ENCODE data around the gene ZFYVE21.

The ZFYVE21 gene

DNA sequence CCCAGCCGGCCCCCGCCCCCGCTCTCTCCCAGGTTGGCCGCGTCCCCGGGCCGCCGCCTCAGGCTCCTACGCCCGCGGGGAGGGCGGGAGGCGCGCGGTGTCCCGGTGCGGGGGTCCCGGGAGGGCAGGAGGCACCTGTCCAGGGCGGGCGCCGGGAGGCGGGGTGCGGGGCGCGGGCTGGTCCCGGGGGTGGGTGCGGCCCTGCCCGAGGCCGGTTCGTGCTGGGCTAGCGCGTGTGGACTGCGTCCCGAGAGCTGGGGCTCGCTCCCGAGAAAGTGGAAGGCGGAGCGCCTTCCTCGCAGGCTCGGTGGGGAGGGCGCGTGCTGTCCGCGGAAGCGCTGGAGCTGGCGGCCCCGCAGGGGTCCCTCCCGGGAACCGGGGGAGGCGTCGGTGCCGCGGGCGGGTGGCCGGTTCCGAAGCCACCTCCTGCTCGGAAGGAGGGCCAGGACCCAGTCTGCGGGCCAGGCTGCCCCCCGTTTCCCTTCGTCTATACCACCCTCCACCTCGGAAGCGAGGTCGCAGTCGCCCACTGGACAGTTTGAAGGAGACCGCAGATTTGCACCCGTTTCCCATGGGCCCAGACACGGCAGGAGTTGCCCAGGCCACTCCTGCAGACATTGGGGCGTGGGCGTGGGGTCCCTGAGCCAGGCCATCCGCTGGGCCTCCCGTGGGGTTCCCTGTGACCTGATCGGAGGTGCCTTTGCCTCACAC, 636 bp downstream of the ZFYVE21 start:
- Histone ChIP-seq H3K4me1 (ENCODE audit: control extremely low read depth in 1 of 4, control insufficient read depth in 4 of 4, insufficient read depth in 4 of 4, low read length in 3 of 4) (peaks cover 0 to 36% (median 17%) of the 10 kb centered on the region in 4 experiments), H3K27ac (ENCODE audit: insufficient read depth in 1 of 2, low read depth in 1 of 2, low read length in 2 of 2, poor library complexity in 1 of 2, severe bottlenecking in 2 of 2) (peak overlapping the region in 1 of 2 experiments; percentile 34), H3K27me3 (replicated peaks in 2 of 5; ENCODE audit: control insufficient read depth in 4 of 5, insufficient read depth in 5 of 5, low read length in 4 of 5) (no peaks in the 10 kb centered on the region), H3K4me3 (ENCODE audit: control insufficient read depth in 1 of 7, extremely low read depth in 1 of 7, insufficient read depth in 4 of 7, low read depth in 2 of 7, low read length in 6 of 7) (peak overlapping the region; percentile 47 to 88 (median 75)), H3K9me3 (ENCODE audit: control extremely low read depth in 1 of 5, control insufficient read depth in 4 of 5, insufficient read depth in 2 of 5, low read depth in 1 of 5, low read length in 4 of 5) (no peaks in the 10 kb centered on the region), H3K36me3 (ENCODE audit: control insufficient read depth in 4 of 4, insufficient read depth in 4 of 4, low read length in 3 of 4) (peaks cover 0 to 31% (median 0%) of the 10 kb centered on the region in 4 experiments)
- WGBS (ENCODE audit: insufficient coverage) = 5% methylated on average over 59 of the region's 72 CpGs
- peak in 2 of 3 donors; percentile 22 to 30 for DNase-seq
- ChIA-PET CTCF (interaction anchor here (1.6 kb wide), 1 partner anchor 18 kb away, joined by 5 read pairs; no protein-coding TSS in a partner anchor), POLR2A (no interaction called here)

DNA sequence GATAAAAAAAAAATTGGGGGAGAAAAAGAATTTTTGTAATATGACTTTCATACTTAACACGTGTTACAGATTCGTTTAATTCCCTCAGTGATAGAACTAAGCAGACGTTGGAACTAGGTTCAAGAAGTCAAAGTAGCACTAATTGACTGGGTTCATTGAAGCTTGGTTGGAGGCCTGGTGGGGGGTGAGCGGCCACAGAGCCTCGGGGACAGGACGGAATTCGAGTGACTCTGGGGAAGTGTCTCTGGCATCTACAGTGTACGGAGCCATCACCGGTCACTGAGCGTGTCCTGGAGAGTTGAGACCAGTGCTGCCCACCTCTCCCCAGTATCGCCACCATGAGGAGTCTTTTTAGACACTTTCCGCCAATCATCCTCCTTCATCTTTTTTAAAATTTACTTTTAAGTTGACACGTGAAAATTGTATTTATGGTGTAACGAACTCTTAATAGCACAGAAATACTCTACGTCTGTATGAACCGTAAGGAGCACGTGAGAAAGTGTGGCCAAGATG, 1.3 kb downstream of the ZFYVE21 start:
- ChIA-PET CTCF (no interaction called here), POLR2A (no interaction called here)
- no peak for DNase-seq
- Histone ChIP-seq H3K27ac (ENCODE audit: insufficient read depth in 1 of 2, low read depth in 1 of 2, low read length in 2 of 2, poor library complexity in 1 of 2, severe bottlenecking in 2 of 2) (no peak overlapping the region), H3K4me1 (ENCODE audit: control extremely low read depth in 1 of 4, control insufficient read depth in 4 of 4, insufficient read depth in 4 of 4, low read length in 3 of 4) (peaks cover 0 to 36% (median 17%) of the 10 kb centered on the region in 4 experiments), H3K4me3 (ENCODE audit: control insufficient read depth in 1 of 7, extremely low read depth in 1 of 7, insufficient read depth in 4 of 7, low read depth in 2 of 7, low read length in 6 of 7) (peak overlapping the region in 4 of 7 experiments; percentile 75 to 88 (median 78)), H3K9me3 (ENCODE audit: control extremely low read depth in 1 of 5, control insufficient read depth in 4 of 5, insufficient read depth in 2 of 5, low read depth in 1 of 5, low read length in 4 of 5) (no peaks in the 10 kb centered on the region), H3K27me3 (replicated peaks in 2 of 5; ENCODE audit: control insufficient read depth in 4 of 5, insufficient read depth in 5 of 5, low read length in 4 of 5) (no peaks in the 10 kb centered on the region), H3K36me3 (ENCODE audit: control insufficient read depth in 4 of 4, insufficient read depth in 4 of 4, low read length in 3 of 4) (peaks cover 0 to 24% (median 0%) of the 10 kb centered on the region in 4 experiments)
- WGBS (ENCODE audit: insufficient coverage) = 90% methylated on average over 14 of the region's 17 CpGs

DNA sequence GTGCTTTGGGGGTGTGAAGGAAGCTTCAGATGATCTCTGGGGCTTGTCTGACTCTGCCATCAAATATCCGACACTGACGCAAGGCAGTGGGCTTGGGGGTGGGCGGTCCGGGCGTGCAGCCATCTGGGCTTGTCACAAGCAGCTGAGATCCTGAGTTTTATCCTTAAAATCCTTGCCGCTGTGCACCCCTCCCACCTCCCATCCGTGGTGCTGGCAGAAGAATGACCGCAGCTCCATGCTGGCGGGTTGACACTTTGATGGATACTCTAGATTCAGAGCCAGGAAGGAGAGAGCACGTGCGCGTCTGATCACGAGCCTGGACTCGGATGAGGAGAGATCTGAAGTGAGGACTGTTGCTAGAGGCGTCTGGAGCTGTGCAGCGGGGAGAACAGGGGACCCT, 3.0 kb downstream of the ZFYVE21 start:
- H3K27me3 ChIP-seq (replicated peaks in 2 of 5; ENCODE audit: control insufficient read depth in 4 of 5, insufficient read depth in 5 of 5, low read length in 4 of 5) = no peaks in the 10 kb centered on the region
- H3K4me3 ChIP-seq (ENCODE audit: control insufficient read depth in 1 of 7, extremely low read depth in 1 of 7, insufficient read depth in 4 of 7, low read depth in 2 of 7, low read length in 6 of 7) = no peak overlapping the region
- ChIA-PET POLR2A (no interaction called here), CTCF (interaction anchor here (0.7 to 1.2 kb wide), 5 partner anchors 11 to 52 kb away, joined by 3 to 4 read pairs (median 3); no protein-coding TSS in a partner anchor)
- peaks cover 0 to 36% (median 17%) of the 10 kb centered on the region in 4 experiments for H3K4me1 ChIP-seq (ENCODE audit: control extremely low read depth in 1 of 4, control insufficient read depth in 4 of 4, insufficient read depth in 4 of 4, low read length in 3 of 4)
- H3K27ac ChIP-seq (ENCODE audit: insufficient read depth in 1 of 2, low read depth in 1 of 2, low read length in 2 of 2, poor library complexity in 1 of 2, severe bottlenecking in 2 of 2) = no peak overlapping the region
- no peaks in the 10 kb centered on the region for H3K9me3 ChIP-seq (ENCODE audit: control extremely low read depth in 1 of 5, control insufficient read depth in 4 of 5, insufficient read depth in 2 of 5, low read depth in 1 of 5, low read length in 4 of 5)
- no peak for DNase-seq
- WGBS (ENCODE audit: insufficient coverage) = 86% methylated on average over 14 of the region's 16 CpGs
- peaks cover 0 to 7% (median 0%) of the 10 kb centered on the region in 4 experiments for H3K36me3 ChIP-seq (ENCODE audit: control insufficient read depth in 4 of 4, insufficient read depth in 4 of 4, low read length in 3 of 4)

DNA sequence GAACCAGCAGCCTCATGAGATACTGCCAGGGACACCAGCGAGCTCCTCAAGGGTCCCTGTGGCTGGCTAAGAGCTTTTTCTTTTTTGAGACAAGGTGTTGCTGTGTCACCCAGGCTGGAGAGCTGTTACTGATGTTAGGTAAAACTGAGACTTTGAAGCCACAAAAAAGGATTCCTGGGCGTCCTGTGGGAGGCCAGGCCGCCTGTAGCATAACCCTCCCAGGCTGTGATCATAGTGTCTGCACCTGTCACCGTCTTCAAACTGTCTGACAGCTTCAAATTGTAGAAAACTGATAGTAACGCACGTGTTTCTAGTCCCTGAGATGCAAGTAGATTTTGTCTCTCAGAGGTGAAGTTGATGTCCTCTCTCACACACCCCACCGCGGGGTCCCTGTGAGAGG, 4.1 kb downstream of the ZFYVE21 start:
- no peak overlapping the region for H3K4me3 ChIP-seq (ENCODE audit: control insufficient read depth in 1 of 7, extremely low read depth in 1 of 7, insufficient read depth in 4 of 7, low read depth in 2 of 7, low read length in 6 of 7)
- H3K36me3 ChIP-seq (ENCODE audit: control insufficient read depth in 4 of 4, insufficient read depth in 4 of 4, low read length in 3 of 4) = peaks cover 0 to 3% (median 0%) of the 10 kb centered on the region in 4 experiments
- DNase-seq = no peak
- POLR2A ChIA-PET = no interaction called here
- 88% methylated on average over 5 of the region's 8 CpGs for WGBS (ENCODE audit: insufficient coverage)
- peaks cover 0 to 39% (median 9%) of the 10 kb centered on the region in 4 experiments for H3K4me1 ChIP-seq (ENCODE audit: control extremely low read depth in 1 of 4, control insufficient read depth in 4 of 4, insufficient read depth in 4 of 4, low read length in 3 of 4)
- CTCF ChIA-PET = interaction anchor here (1.0 to 1.7 kb wide), 2 partner anchors 10 to 24 kb away, joined by 3 to 4 read pairs; no protein-coding TSS in a partner anchor
- no peak overlapping the region for H3K27ac ChIP-seq (ENCODE audit: insufficient read depth in 1 of 2, low read depth in 1 of 2, low read length in 2 of 2, poor library complexity in 1 of 2, severe bottlenecking in 2 of 2)
- no peaks in the 10 kb centered on the region for H3K9me3 ChIP-seq (ENCODE audit: control extremely low read depth in 1 of 5, control insufficient read depth in 4 of 5, insufficient read depth in 2 of 5, low read depth in 1 of 5, low read length in 4 of 5)
- H3K27me3 ChIP-seq (replicated peaks in 2 of 5; ENCODE audit: control insufficient read depth in 4 of 5, insufficient read depth in 5 of 5, low read length in 4 of 5) = no peaks in the 10 kb centered on the region

DNA sequence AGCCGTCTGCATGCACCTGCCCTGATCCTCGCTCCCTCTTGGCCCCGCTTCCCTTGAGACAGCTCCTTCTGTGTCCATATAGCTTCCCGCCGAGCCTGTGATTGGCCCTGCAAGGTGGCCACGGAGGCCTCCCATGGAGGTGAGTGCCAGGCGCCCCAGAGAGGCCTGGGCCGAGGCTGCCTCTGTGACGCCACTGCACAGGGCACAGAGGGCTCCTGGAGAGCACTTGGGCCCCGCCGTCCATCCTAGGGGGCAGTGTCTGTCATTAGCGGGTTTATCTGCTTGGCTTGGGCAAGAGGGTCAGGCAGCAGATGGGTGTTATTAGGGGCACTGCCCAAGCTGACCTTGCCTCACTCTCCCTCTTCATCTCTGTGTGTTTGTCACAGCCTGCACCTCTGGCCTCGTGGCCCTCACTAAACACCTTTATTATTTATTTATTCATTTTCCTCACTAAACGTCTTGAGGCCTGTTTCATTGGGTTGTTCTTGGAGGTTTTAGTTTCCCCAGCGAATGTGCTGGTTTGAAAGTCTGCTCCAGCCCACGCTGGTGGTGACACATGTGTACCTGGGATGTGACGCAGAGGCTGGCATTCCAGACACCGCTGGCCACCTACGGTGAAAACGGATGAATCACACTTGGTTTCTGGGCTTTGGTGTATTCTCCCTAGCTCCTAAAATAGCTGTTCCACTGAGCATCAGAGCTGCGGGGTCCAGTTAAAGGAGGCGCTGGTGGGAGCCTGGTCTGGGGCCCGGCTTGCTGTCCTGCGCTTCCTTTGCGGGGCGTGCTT, 5.9 kb downstream of the ZFYVE21 start:
- H3K4me1 ChIP-seq (ENCODE audit: control extremely low read depth in 1 of 4, control insufficient read depth in 4 of 4, insufficient read depth in 4 of 4, low read length in 3 of 4) = peaks cover 0 to 31% (median 6%) of the 10 kb centered on the region in 4 experiments
- WGBS (ENCODE audit: insufficient coverage) = 96% methylated on average over 19 of the region's 26 CpGs
- peaks cover 0 to 14% (median 5%) of the 10 kb centered on the region in 4 experiments for H3K36me3 ChIP-seq (ENCODE audit: control insufficient read depth in 4 of 4, insufficient read depth in 4 of 4, low read length in 3 of 4)
- DNase-seq = no peak
- no peaks in the 10 kb centered on the region for H3K27me3 ChIP-seq (replicated peaks in 2 of 5; ENCODE audit: control insufficient read depth in 4 of 5, insufficient read depth in 5 of 5, low read length in 4 of 5)
- ChIA-PET CTCF (interaction anchor here (1.7 kb wide), 1 partner anchor 8 kb away, joined by 4 read pairs; no protein-coding TSS in a partner anchor), POLR2A (no interaction called here)
- H3K4me3 ChIP-seq (ENCODE audit: control insufficient read depth in 1 of 7, extremely low read depth in 1 of 7, insufficient read depth in 4 of 7, low read depth in 2 of 7, low read length in 6 of 7) = no peak overlapping the region
- no peaks in the 10 kb centered on the region for H3K9me3 ChIP-seq (ENCODE audit: control extremely low read depth in 1 of 5, control insufficient read depth in 4 of 5, insufficient read depth in 2 of 5, low read depth in 1 of 5, low read length in 4 of 5)
- H3K27ac ChIP-seq (ENCODE audit: insufficient read depth in 1 of 2, low read depth in 1 of 2, low read length in 2 of 2, poor library complexity in 1 of 2, severe bottlenecking in 2 of 2) = no peak overlapping the region

DNA sequence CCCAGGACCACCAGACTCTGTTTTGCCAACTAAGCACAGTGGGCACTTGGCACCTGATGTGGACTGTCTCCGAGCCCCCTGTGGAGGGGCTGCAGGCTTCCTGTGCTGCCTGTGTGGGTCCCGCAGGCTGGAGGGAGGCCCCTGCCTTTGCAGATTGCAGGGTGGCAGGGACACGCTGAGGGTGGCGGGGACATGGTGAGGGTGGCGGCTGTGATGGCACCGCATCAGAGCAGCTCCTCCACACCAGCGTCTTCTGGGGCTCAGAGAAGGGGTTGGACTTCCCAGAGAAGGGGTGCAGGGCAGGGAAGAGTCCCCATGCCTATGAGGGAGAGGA, 8.1 kb downstream of the ZFYVE21 start:
- POLR2A ChIA-PET = no interaction called here
- peak in 1 of 3 donors; percentile 20 for DNase-seq
- WGBS (ENCODE audit: insufficient coverage) = 86% methylated on average over 7 of the region's 7 CpGs
- H3K9me3 ChIP-seq (ENCODE audit: control extremely low read depth in 1 of 5, control insufficient read depth in 4 of 5, insufficient read depth in 2 of 5, low read depth in 1 of 5, low read length in 4 of 5) = no peaks in the 10 kb centered on the region
- no peak overlapping the region for H3K4me3 ChIP-seq (ENCODE audit: control insufficient read depth in 1 of 7, extremely low read depth in 1 of 7, insufficient read depth in 4 of 7, low read depth in 2 of 7, low read length in 6 of 7)
- H3K4me1 ChIP-seq (ENCODE audit: control extremely low read depth in 1 of 4, control insufficient read depth in 4 of 4, insufficient read depth in 4 of 4, low read length in 3 of 4) = peaks cover 0 to 24% (median under 1%) of the 10 kb centered on the region in 4 experiments
- no peaks in the 10 kb centered on the region for H3K27me3 ChIP-seq (replicated peaks in 2 of 5; ENCODE audit: control insufficient read depth in 4 of 5, insufficient read depth in 5 of 5, low read length in 4 of 5)
- H3K36me3 ChIP-seq (ENCODE audit: control insufficient read depth in 4 of 4, insufficient read depth in 4 of 4, low read length in 3 of 4) = peaks cover 0 to 28% (median 13%) of the 10 kb centered on the region in 4 experiments
- CTCF ChIA-PET = interaction anchor here (0.8 to 1.1 kb wide), 2 partner anchors 9 to 10 kb away, joined by 3 read pairs; partner anchors contain the start of gene XRCC3
- no peak overlapping the region for H3K27ac ChIP-seq (ENCODE audit: insufficient read depth in 1 of 2, low read depth in 1 of 2, low read length in 2 of 2, poor library complexity in 1 of 2, severe bottlenecking in 2 of 2)
